ENCODE data around the gene SCGB1D4.
A peak's percentile ranks its signal among the peaks of the same experiment; 100 is the strongest.
"Not testable (repeated sequence)": the region's sequence is repeated elsewhere in the genome, so short reads cannot be mapped to it uniquely, and the experiment has no call there.

SCGB1D4 gene

GRCh38 chr11:62298975-62299374 lies at the start of gene SCGB1D4:
SCGB1D4 (minus strand) TSS chr11:62299075; CDS start chr11:62299010, 65 bp downstream.
- no peak for DNase-seq

GRCh38 chr11:62345861-62346260 lies 47.0 kb upstream of the SCGB1D4 start:
- no peak for DNase-seq

GRCh38 chr11:62344210-62344609 lies 45.3 kb upstream of the SCGB1D4 start:
- no peak for DNase-seq

- DNase-seq = not testable (repeated sequence)
Observed at GRCh38 chr11:62343646-62344190, 44.8 kb upstream of the SCGB1D4 start.

GRCh38 chr11:62341588-62341987 lies 42.7 kb upstream of the SCGB1D4 start:
- DNase-seq = no peak

- DNase-seq = peak; percentile 34
Observed at GRCh38 chr11:62340269-62340901, 41.5 kb upstream of the SCGB1D4 start.

GRCh38 chr11:62338218-62338617 lies 39.3 kb upstream of the SCGB1D4 start:
- DNase-seq = no peak

GRCh38 chr11:62337303-62338181 lies 38.7 kb upstream of the SCGB1D4 start, which contains the start of gene ASRGL1:
ASRGL1 (plus strand) TSS chr11:62337448; CDS start chr11:62337978, 530 bp downstream.
- peak; percentile 77 for DNase-seq

- not testable (repeated sequence) for DNase-seq
Observed at GRCh38 chr11:62336949-62337302, 38.1 kb upstream of the SCGB1D4 start.

- no peak for DNase-seq
Observed at GRCh38 chr11:62333768-62334167, 34.9 kb upstream of the SCGB1D4 start.

- not testable (repeated sequence) for DNase-seq
Observed at GRCh38 chr11:62331264-62331663, 32.4 kb upstream of the SCGB1D4 start.

GRCh38 chr11:62327541-62327940 lies 28.7 kb upstream of the SCGB1D4 start:
- not testable (repeated sequence) for DNase-seq

- DNase-seq = not testable (repeated sequence)
Observed at GRCh38 chr11:62326719-62327118, 27.8 kb upstream of the SCGB1D4 start.

GRCh38 chr11:62325781-62326180 lies 26.9 kb upstream of the SCGB1D4 start:
- DNase-seq = not testable (repeated sequence)

GRCh38 chr11:62324731-62325556 lies 26.1 kb upstream of the SCGB1D4 start:
- DNase-seq = no peak

- no peak for DNase-seq
Observed at GRCh38 chr11:62322524-62322923, 23.6 kb upstream of the SCGB1D4 start.

GRCh38 chr11:62315431-62315830 lies 16.6 kb upstream of the SCGB1D4 start:
- no peak for DNase-seq

GRCh38 chr11:62309991-62310390 lies 11.1 kb upstream of the SCGB1D4 start:
- DNase-seq = no peak

- no peak for DNase-seq
Observed at GRCh38 chr11:62307950-62308349, 9.1 kb upstream of the SCGB1D4 start.

- no peak for DNase-seq
Observed at GRCh38 chr11:62306227-62306626, 7.4 kb upstream of the SCGB1D4 start.

GRCh38 chr11:62295504-62295903 lies 3.4 kb downstream of the SCGB1D4 start:
- DNase-seq = no peak

GRCh38 chr11:62280452-62280851 lies 18.4 kb downstream of the SCGB1D4 start:
- DNase-seq = no peak

- no peak for DNase-seq
Observed at GRCh38 chr11:62273789-62274275, 25.0 kb downstream of the SCGB1D4 start.

Data from left hindlimb (tissue), 1 donor.